ENCODE data around the gene HS3ST3A1. TPM values are rescaled to one million over a fixed set of nuclear protein-coding genes. Genes with fewer than 3 reads are reported as not detected.

Gene HS3ST3A1
- total and polyA plus RNA-seq, 2 of the 8 experiments (the other 6 are each of a cell fraction or from before 2014, with no cell fraction given): 5.4 to 5.7 TPM

GRCh38 chr17:13490906-13491482 is 110.7 kb downstream of the HS3ST3A1 start:
- Histone ChIP-seq H3K27ac (ENCODE audit: low read depth, low read length) (no peak overlapping the region), H3K18ac (ENCODE audit: extremely low read depth, low read length) (no peak overlapping the region)
- no peak for FAIRE-seq

More at GRCh38 chr17:13490906-13491482, 110.7 kb downstream of the HS3ST3A1 start:
- WGBS, 2 experiments (ENCODE audit: extremely low coverage in 1 of 2, insufficient coverage in 1 of 2, insufficient read length in 1 of 2, insufficient replicate concordance in 2 of 2, low coverage in 1 of 2, low lambda C conversion rate in 2 of 2, missing lambda C conversion rate in 1 of 2): 79% methylated on average over 5 of the region's 5 CpGs; no CpG with 5 or more reads in 1 of the 2 experiments
- Histone ChIP-seq H3K23ac (ENCODE audit: insufficient read length) (no peak overlapping the region), H3K4ac (replicated peaks; ENCODE audit: insufficient read length, low read depth, low read length) (no peak overlapping the region), H4K5ac (ENCODE audit: insufficient read length, low read depth, low read length) (no peak overlapping the region), H3K4me3 (ENCODE audit: extremely low read depth in 1 of 4, insufficient read depth in 2 of 4, low read depth in 3 of 4, low read length in 4 of 4) (no peak overlapping the region), H3K4me1 (replicated peaks in 1 of 4; ENCODE audit: control insufficient read depth in 3 of 4, insufficient read depth in 4 of 4, low read length in 3 of 4) (no peaks in the 10 kb centered on the region), H2BK12ac (ENCODE audit: low read depth, low read length) (no peak overlapping the region), H3K9ac (replicated peaks in 1 of 4; ENCODE audit: extremely low read depth in 1 of 4, low read depth in 3 of 4, low read length in 3 of 4) (no peak overlapping the region), H3K4me2 (ENCODE audit: insufficient read depth in 1 of 2, low read depth in 2 of 2, low read length in 2 of 2) (no peak overlapping the region), H3K79me2 (ENCODE audit: control insufficient read depth in 1 of 2, insufficient read depth in 2 of 2, low read length in 2 of 2) (no peaks in the 10 kb centered on the region), H2BK20ac (ENCODE audit: low read length) (no peak overlapping the region), H3K36me3 (ENCODE audit: control insufficient read depth in 2 of 4, insufficient read depth in 4 of 4, low read length in 3 of 4) (no peaks in the 10 kb centered on the region), H4K91ac (replicated peaks; ENCODE audit: insufficient read length, low read length) (no peak overlapping the region), H4K8ac (ENCODE audit: extremely low read depth, insufficient read depth, low read length) (no peak overlapping the region), H2BK5ac (ENCODE audit: low read depth, low read length) (no peak overlapping the region), H3K79me1 (ENCODE audit: low read depth, low read length) (no peaks in the 10 kb centered on the region), H3K14ac (ENCODE audit: insufficient read length) (no peak overlapping the region), H3K56ac (replicated peaks; ENCODE audit: insufficient read length, low read depth, low read length) (no peak overlapping the region), H2AK5ac (ENCODE audit: low read depth, low read length) (no peak overlapping the region), H2AFZ (ENCODE audit: low read length) (no peak overlapping the region), H2BK120ac (replicated peaks; ENCODE audit: low read depth, low read length) (no peak overlapping the region), H4K20me1 (replicated peaks in 1 of 2; ENCODE audit: control insufficient read depth in 1 of 2, insufficient read depth in 2 of 2, low read length in 2 of 2) (no peaks in the 10 kb centered on the region), H3K27me3 (replicated peaks in 1 of 4; ENCODE audit: control insufficient read depth in 3 of 4, extremely low read depth in 1 of 4, insufficient read depth in 3 of 4, low read length in 3 of 4) (no peaks in the 10 kb centered on the region), H3K9me3 (ENCODE audit: insufficient read depth in 2 of 2, low read depth in 1 of 2, low read length in 1 of 2) (no peaks in the 10 kb centered on the region), H2BK15ac (ENCODE audit: low read length) (no peak overlapping the region), H3K23me2 (ENCODE audit: low read depth, low read length) (no peaks in the 10 kb centered on the region; the same call in 1 of the 2 replicates)
- DNase-seq (ENCODE audit: low read depth in 1 of 2, low spot score in 2 of 2): no peak
- POLR2A ChIA-PET (ENCODE audit: partially characterized antibody): no interaction called here
- TF ChIP-seq SAP30 (IDR thresholded peaks at IDR 0.05; ENCODE audit: insufficient read depth, insufficient replicate concordance, low read length) (no peak), JUND (IDR thresholded peaks at IDR 0.05; ENCODE audit: low read length) (no peak), PHF8 (conservative IDR thresholded peaks at IDR 0.05; ENCODE audit: low read depth, low read length) (no peak), KDM1A (IDR thresholded peaks at IDR 0.05; ENCODE audit: borderline replicate concordance, low read length) (no peak), JUN (IDR thresholded peaks at IDR 0.05; ENCODE audit: low read depth, low read length) (no peak), SP1 (IDR thresholded peaks at IDR 0.05; ENCODE audit: low read depth, low read length) (no peak), RAD21 (IDR thresholded peaks at IDR 0.05 in 1 of 2, conservative IDR thresholded peaks at IDR 0.05 in 1 of 2; ENCODE audit: low read depth in 2 of 2, low read length in 2 of 2) (no peak), RXRA (IDR thresholded peaks at IDR 0.05; ENCODE audit: insufficient read depth, low read depth, low read length) (no peak), FOSL1 (IDR thresholded peaks at IDR 0.05; ENCODE audit: insufficient read depth, low read depth, low read length) (no peak), GTF2F1 (IDR thresholded peaks at IDR 0.05; ENCODE audit: borderline replicate concordance, low read depth, low read length) (no peak)
- CTCF ChIA-PET (ENCODE audit: partially characterized antibody): interaction anchor here (1.2 kb wide), 1 partner anchor 13 kb away, joined by 3 read pairs; no protein-coding TSS in a partner anchor
